IMR-90 (cell line): ENCODE measurements around the gene FAM174C.

Experiments used
- CEBPB ChIP-seq: IDR thresholded peaks from 2 replicates; pipeline ENCODE4 v1.6.1; 2012; ENCODE audit warnings: low read depth, low read length, improper control_type of control experiment
- RAD21 ChIP-seq: IDR thresholded peaks from 2 replicates; pipeline ENCODE4 v1.6.1; 2012; ENCODE audit warnings: low read length, improper control_type of control experiment
- TF ChIP-seq, protein P1 (sequence below): conservative IDR thresholded peaks from 2 replicates; pipeline ENCODE4 v1.5.1; 2012; ENCODE audit warnings: mild to moderate bottlenecking, low read depth, low read length, improper control_type of control experiment

DNA sequence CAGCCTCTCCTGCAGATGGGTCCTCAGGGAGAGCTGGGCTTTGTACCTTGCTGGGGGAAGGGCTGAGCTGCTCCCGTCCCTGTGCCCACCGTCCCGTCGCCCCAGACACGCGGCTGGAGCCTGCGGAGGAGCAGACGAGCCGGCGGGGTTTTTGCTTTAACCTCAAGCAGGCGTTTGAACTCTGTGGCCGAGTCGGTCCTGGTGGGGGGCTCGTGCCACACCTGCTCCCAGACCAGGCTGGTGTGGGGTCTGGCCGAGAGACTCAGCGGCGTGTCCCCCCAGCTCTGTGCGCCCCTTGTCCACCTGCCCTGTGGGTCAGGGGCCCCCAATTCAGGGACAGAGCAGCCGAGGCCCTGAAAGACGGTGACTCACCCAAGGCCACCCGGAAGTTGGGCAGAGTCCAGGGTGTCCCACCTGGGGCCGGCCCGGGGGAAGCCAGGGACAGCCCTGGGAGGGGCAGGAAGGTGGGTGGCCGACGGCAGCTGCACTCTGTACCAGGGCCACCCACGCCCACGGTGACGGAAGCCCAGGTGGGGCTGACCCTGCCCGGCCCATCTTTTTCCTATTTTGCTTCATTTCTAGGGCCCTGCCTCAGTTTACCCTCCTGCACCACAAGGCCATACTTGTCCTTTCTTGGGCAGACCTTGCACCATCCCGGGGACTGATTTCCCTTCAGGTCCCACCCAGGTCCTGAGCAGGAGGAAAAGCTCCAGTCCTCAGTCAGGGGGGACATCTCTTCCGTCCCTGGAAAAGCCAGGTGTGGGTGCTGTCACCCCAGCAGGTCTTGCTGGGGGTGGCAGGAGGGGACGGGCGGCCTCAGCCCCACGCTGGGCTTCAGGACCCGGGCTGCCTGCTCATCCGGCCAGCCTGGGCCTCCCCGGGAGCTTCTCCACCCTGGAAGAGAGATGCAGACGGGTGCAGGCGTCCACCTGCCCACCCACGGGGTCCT is 15.6 kb downstream of the FAM174C start:
- TF ChIP-seq, protein P1, sequence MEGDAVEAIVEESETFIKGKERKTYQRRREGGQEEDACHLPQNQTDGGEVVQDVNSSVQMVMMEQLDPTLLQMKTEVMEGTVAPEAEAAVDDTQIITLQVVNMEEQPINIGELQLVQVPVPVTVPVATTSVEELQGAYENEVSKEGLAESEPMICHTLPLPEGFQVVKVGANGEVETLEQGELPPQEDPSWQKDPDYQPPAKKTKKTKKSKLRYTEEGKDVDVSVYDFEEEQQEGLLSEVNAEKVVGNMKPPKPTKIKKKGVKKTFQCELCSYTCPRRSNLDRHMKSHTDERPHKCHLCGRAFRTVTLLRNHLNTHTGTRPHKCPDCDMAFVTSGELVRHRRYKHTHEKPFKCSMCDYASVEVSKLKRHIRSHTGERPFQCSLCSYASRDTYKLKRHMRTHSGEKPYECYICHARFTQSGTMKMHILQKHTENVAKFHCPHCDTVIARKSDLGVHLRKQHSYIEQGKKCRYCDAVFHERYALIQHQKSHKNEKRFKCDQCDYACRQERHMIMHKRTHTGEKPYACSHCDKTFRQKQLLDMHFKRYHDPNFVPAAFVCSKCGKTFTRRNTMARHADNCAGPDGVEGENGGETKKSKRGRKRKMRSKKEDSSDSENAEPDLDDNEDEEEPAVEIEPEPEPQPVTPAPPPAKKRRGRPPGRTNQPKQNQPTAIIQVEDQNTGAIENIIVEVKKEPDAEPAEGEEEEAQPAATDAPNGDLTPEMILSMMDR, result no peak
- TF ChIP-seq CEBPB (no peak), RAD21 (no peak)
